Osteocyte (in vitro differentiated cells): Measurements from ENCODE around the gene HOPX. TPM values are rescaled to one million over a fixed set of nuclear protein-coding genes. Genes with fewer than 3 reads are reported as not detected.
"Not testable (repeated sequence)": the region's sequence is repeated elsewhere in the genome, so short reads cannot be mapped to it uniquely, and the experiment has no call there.

ENCODE experiments used
- DNase-seq: peaks from one replicate; pipeline ENCODE4 v3.0.0; 2021; ENCODE audit warnings: mixed read lengths; ENCODE audit not compliant: unreplicated experiment; ENCODE audit errors: extremely low spot score
- H3K27ac Mint-ChIP-seq: one replicate; pipeline ENCODE4 v1.8.0; 2021; ENCODE audit warnings: mild to moderate bottlenecking, mixed read lengths; ENCODE audit not compliant: unreplicated experiment
- H3K27me3 Mint-ChIP-seq: one replicate; pipeline ENCODE4 v1.8.0; 2021; ENCODE audit warnings: mixed read lengths; ENCODE audit not compliant: unreplicated experiment
- H3K36me3 Mint-ChIP-seq: one replicate; pipeline ENCODE4 v1.8.0; 2021; ENCODE audit warnings: mixed read lengths; ENCODE audit not compliant: unreplicated experiment
- H3K4me1 Mint-ChIP-seq: one replicate; pipeline ENCODE4 v1.8.0; 2021; ENCODE audit warnings: mixed read lengths; ENCODE audit not compliant: unreplicated experiment
- H3K4me3 Mint-ChIP-seq: one replicate; pipeline ENCODE4 v1.8.0; 2021; ENCODE audit warnings: mild to moderate bottlenecking, moderate library complexity, mixed read lengths; ENCODE audit not compliant: unreplicated experiment
- H3K9me3 Mint-ChIP-seq: one replicate; pipeline ENCODE4 v1.8.0; 2021; ENCODE audit warnings: mixed read lengths; ENCODE audit not compliant: unreplicated experiment
- long read RNA-seq: library from polyadenylated mRNA; unstranded; transcript quantifications from one replicate; pipeline ENCODE4 v2.0.0, GENCODE V29; 2021
- total RNA-seq: library from RNA; stranded (reverse); gene quantifications from 2 replicates; pipeline ENCODE4 v1.2.1, GENCODE V29; 2021
- TF ChIP-seq, protein P1 (sequence below): fragments of 200-600 bp; sonication (generic); IDR thresholded peaks from 2 replicates; pipeline ENCODE4 v1.5.0; 2021; ENCODE audit warnings: antibody characterized with exemption, mild to moderate bottlenecking, moderate library complexity

HOPX gene, protein sequence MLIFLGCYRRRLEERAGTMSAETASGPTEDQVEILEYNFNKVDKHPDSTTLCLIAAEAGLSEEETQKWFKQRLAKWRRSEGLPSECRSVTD
- total RNA-seq = 0.35 TPM in 1 of 2 replicates, not detected in the other
- long read RNA-seq = 0 reads

DNA sequence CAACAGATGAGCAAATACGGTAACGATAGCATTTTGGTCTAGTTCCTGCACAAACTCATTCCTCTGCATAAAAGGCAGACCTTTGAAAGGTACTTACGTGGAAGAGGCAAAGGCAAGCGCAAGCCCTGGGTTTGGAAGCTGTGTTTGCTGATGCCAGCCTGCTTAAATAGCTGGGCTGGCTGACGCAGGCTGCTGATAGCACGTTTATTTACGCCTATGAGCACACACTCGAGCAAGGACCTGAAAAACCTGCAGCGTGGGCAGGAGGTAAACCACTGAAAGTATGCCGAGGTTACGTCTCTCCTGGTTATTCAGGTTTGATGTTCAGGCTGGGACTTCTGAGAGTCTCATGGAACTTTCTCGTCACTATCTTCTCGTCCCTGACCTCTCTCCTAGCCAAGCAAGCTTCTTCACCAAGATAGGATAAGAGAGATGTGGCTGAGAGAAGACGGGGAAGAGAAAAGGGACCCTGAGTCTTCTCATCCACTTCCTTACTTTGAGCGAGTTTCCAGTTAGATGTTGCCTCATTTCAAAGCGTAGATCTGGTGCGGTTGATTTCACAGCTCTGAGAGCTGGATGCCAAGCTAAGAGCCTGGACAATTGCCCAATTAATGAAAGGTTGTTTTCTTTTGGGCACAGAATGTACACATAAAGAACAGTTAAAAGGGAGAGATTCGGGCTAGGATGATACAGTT, at the start of gene HOPX:
TSS of gene HOPX (minus strand) at position 139 of the 695 bp plus-strand sequence. CDS start 23,480 bp downstream, outside the sequence.
- no peak for DNase-seq
- H3K27ac Mint-ChIP-seq = no peak within 1 kb of the TSS
- TF ChIP-seq, protein P1, sequence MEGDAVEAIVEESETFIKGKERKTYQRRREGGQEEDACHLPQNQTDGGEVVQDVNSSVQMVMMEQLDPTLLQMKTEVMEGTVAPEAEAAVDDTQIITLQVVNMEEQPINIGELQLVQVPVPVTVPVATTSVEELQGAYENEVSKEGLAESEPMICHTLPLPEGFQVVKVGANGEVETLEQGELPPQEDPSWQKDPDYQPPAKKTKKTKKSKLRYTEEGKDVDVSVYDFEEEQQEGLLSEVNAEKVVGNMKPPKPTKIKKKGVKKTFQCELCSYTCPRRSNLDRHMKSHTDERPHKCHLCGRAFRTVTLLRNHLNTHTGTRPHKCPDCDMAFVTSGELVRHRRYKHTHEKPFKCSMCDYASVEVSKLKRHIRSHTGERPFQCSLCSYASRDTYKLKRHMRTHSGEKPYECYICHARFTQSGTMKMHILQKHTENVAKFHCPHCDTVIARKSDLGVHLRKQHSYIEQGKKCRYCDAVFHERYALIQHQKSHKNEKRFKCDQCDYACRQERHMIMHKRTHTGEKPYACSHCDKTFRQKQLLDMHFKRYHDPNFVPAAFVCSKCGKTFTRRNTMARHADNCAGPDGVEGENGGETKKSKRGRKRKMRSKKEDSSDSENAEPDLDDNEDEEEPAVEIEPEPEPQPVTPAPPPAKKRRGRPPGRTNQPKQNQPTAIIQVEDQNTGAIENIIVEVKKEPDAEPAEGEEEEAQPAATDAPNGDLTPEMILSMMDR = no peak
- H3K27me3 Mint-ChIP-seq = peaks cover 56% of the 10 kb centered on the region
- H3K9me3 Mint-ChIP-seq = no peaks in the 10 kb centered on the region
- H3K4me3 Mint-ChIP-seq = no peak within 1 kb of the TSS
- no peaks in the 10 kb centered on the region for H3K36me3 Mint-ChIP-seq
- H3K4me1 Mint-ChIP-seq = peaks cover 8% of the 10 kb centered on the region

DNA sequence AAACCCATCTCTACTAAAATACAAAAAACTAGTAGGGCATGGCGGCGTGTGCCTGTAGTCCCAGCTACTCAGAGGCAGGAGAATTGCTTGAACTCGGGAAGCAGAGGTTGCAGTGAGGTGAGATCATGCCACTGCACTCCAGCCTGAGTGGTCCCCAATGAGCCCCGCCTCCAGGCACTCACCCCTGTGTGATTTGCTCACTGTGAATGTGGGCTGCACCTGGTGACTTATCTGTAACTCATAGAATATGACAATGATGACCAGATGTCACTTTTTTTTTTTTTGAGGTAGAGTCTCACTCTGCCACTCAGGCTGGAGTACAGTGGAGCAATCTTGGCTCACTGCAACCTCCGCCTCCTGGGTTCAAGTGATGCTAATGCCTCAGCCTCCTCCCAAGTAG, 49.0 kb upstream of the HOPX start:
- H3K36me3 Mint-ChIP-seq = no peaks in the 10 kb centered on the region
- no peak for DNase-seq
- H3K4me1 Mint-ChIP-seq = peaks cover 4% of the 10 kb centered on the region
- TF ChIP-seq, protein P1 = no peak
- peaks cover 18% of the 10 kb centered on the region for H3K27me3 Mint-ChIP-seq
- no peak overlapping the region for H3K27ac Mint-ChIP-seq
- H3K9me3 Mint-ChIP-seq = no peaks in the 10 kb centered on the region
- no peak overlapping the region for H3K4me3 Mint-ChIP-seq

DNA sequence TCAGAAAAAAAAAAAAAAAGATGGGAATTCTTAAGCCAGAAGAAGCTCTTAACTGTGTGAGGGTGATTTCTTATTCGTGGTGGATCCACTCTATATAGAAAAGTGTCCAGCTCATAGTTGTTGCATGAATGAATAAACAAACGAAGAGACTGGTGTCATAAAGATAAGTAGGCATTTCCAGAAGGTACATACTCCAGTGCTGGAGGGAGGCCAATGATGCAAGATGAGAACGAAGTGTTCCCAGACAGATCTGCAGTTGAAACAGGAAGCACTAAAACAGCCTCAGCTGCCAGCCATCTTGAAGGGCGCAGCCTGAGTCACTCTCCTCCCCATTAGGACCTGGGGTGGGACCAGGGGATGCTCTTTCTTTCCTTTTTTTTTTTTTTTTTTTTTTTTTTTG, 47.4 kb upstream of the HOPX start:
- TF ChIP-seq, protein P1 = no peak
- Mint-ChIP-seq H3K27me3 (peaks cover 13% of the 10 kb centered on the region), H3K9me3 (no peaks in the 10 kb centered on the region), H3K36me3 (no peaks in the 10 kb centered on the region), H3K4me3 (no peak overlapping the region), H3K27ac (no peak overlapping the region), H3K4me1 (peaks cover 4% of the 10 kb centered on the region)
- DNase-seq = no peak

DNA sequence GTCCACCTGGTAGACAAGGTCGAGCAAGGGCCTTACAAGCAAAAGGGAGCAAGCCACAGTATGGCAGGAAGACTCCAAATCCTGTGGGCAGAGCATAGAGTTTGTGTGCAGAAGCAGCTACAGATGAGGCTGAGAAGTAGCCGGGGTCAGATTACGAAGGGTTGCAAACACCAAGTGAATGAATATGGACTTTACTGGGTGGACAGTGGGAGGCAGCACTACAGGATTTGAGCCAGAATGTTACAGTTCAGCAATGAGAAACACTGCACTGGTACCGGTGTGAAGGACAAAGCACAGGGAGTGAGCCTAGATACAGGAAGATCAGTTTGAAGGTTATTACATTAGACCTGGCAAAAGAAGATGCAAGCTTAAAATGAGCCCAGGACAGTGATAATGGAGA, 46.1 kb upstream of the HOPX start:
- peaks cover 4% of the 10 kb centered on the region for H3K4me1 Mint-ChIP-seq
- TF ChIP-seq, protein P1 = no peak
- H3K9me3 Mint-ChIP-seq = no peaks in the 10 kb centered on the region
- DNase-seq = no peak
- H3K27me3 Mint-ChIP-seq = peaks cover 16% of the 10 kb centered on the region
- no peaks in the 10 kb centered on the region for H3K36me3 Mint-ChIP-seq
- no peak overlapping the region for H3K4me3 Mint-ChIP-seq
- no peak overlapping the region for H3K27ac Mint-ChIP-seq

DNA sequence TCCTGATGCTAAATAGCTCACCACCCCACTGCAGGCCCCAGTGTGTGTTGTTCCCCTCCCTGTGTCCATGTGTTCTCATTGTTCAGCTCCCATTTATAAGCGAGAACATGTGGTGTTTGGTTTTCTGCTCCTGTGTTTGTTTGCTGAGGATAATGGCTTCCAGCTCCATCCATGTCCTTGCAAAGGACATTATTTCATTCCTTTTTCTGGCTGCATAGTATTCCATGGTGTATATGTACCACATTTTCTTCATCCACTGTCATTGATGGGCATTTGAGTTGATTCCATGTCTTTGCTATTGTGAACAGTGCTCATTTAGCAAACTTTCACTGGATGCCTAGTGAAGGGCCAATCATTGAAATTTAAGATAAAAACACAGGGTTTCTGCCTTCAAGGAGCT, 45.5 kb upstream of the HOPX start:
- not testable (repeated sequence) for DNase-seq, H3K4me3 Mint-ChIP-seq, H3K27ac Mint-ChIP-seq, H3K9me3 Mint-ChIP-seq, H3K4me1 Mint-ChIP-seq, H3K36me3 Mint-ChIP-seq
- peaks cover 16% of the 10 kb centered on the region for H3K27me3 Mint-ChIP-seq
